ENCODE data around the gene UBE4A.
"Not testable (repeated sequence)": the region's sequence is repeated elsewhere in the genome, so short reads cannot be mapped to it uniquely, and the experiment has no call there.

Gene UBE4A

GRCh38 chr11:118401880-118402590, 42.6 kb downstream of the UBE4A start:
- DNase-seq (ENCODE audit: low read depth, low spot score) = no peak

- DNase-seq (ENCODE audit: low read depth, low spot score) = not testable (repeated sequence)
Measured at GRCh38 chr11:118402594-118402993, 43.2 kb downstream of the UBE4A start.

GRCh38 chr11:118406599-118407166, 47.3 kb downstream of the UBE4A start:
- DNase-seq (ENCODE audit: low read depth, low spot score) = peak; percentile 59

GRCh38 chr11:118410055-118410745, 50.8 kb downstream of the UBE4A start:
- DNase-seq (ENCODE audit: low read depth, low spot score) = no peak

GRCh38 chr11:118411530-118411929, 52.1 kb downstream of the UBE4A start:
- no peak for DNase-seq (ENCODE audit: low read depth, low spot score)

- no peak for DNase-seq (ENCODE audit: low read depth, low spot score)
Measured at GRCh38 chr11:118412921-118413320, 53.5 kb downstream of the UBE4A start.

GRCh38 chr11:118415062-118415738, 55.8 kb downstream of the UBE4A start:
- DNase-seq (ENCODE audit: low read depth, low spot score) = no peak

GRCh38 chr11:118415739-118416068, 56.3 kb downstream of the UBE4A start:
- no peak for DNase-seq (ENCODE audit: low read depth, low spot score)

- not testable (repeated sequence) for DNase-seq (ENCODE audit: low read depth, low spot score)
Measured at GRCh38 chr11:118416900-118417299, 57.5 kb downstream of the UBE4A start.

- no peak for DNase-seq (ENCODE audit: low read depth, low spot score)
Measured at GRCh38 chr11:118417801-118418200, 58.4 kb downstream of the UBE4A start.

GRCh38 chr11:118418766-118419165, 59.4 kb downstream of the UBE4A start:
- no peak for DNase-seq (ENCODE audit: low read depth, low spot score)

- DNase-seq (ENCODE audit: low read depth, low spot score) = no peak
Measured at GRCh38 chr11:118427707-118428106, 68.3 kb downstream of the UBE4A start.

GRCh38 chr11:118430956-118431355, 71.6 kb downstream of the UBE4A start:
- no peak for DNase-seq (ENCODE audit: low read depth, low spot score)

- DNase-seq (ENCODE audit: low read depth, low spot score) = no peak
Measured at GRCh38 chr11:118434123-118434552, 74.7 kb downstream of the UBE4A start.

GRCh38 chr11:118434553-118435289, 75.3 kb downstream of the UBE4A start:
- no peak for DNase-seq (ENCODE audit: low read depth, low spot score)

- DNase-seq (ENCODE audit: low read depth, low spot score) = no peak
Measured at GRCh38 chr11:118435290-118435892, 76.0 kb downstream of the UBE4A start.

- peak; percentile 89 for DNase-seq (ENCODE audit: low read depth, low spot score)
Measured at GRCh38 chr11:118435893-118436624, 76.7 kb downstream of the UBE4A start, which contains the start of gene KMT2A. Gene KMT2A, plus strand, starts transcription at chr11:118436492. Its CDS starts 21 bp downstream, at chr11:118436513.

GRCh38 chr11:118436639-118437207, 77.3 kb downstream of the UBE4A start:
- no peak for DNase-seq (ENCODE audit: low read depth, low spot score)

- DNase-seq (ENCODE audit: low read depth, low spot score) = no peak
Measured at GRCh38 chr11:118437208-118438125, 78.1 kb downstream of the UBE4A start.
